GM12878 (cell line): ENCODE results near the gene ZCRB1. TPM values are rescaled to one million over a fixed set of nuclear protein-coding genes. Genes with fewer than 3 reads are reported as not detected.

Experiments
- ATAC-seq: fragments of 200-7000 bp; cut with Tn5 transposase; 3 replicates; pipeline ENCODE4 v1.9.1; 2020; ENCODE audit warnings: mild to moderate bottlenecking, moderate library complexity
- BruUV-seq: library from RNA; stranded (reverse); fragments of 400-500 nt; replicated peaks from 2 replicates; lab custom pipeline; 2021; lab: Mats Ljungman, UMichigan
- CTCF ChIA-PET: fragments of 300-600 bp; sonication (Branson Sonifier 250); formaldehyde crosslinking; extraction: SDS; loops from one replicate; lab custom pipeline; 2021; ENCODE audit warnings: inconsistent platforms; lab: Yijun Ruan, JAX
- POLR2A ChIA-PET: fragments of 350-600 bp; formaldehyde crosslinking; extraction: SDS; loops from one replicate; lab custom pipeline; 2021; ENCODE audit warnings: inconsistent platforms; lab: Charles Lee
- RAD21 ChIA-PET: fragments of 300-600 bp; sonication (Branson Sonifier 250); formaldehyde crosslinking; loops from one replicate; lab custom pipeline; 2023; ENCODE audit warnings: antibody characterized with exemption; ENCODE audit not compliant: unreplicated experiment; lab: Charles Lee
- SMC1A ChIA-PET: fragments of 300-600 bp; sonication (Branson Sonifier 250); formaldehyde crosslinking; loops from one replicate; lab custom pipeline; 2023; ENCODE audit not compliant: unreplicated experiment, uncharacterized antibody; lab: Charles Lee
- DNase-seq: peaks from one replicate; pipeline ENCODE4 v3.0.0-alpha.2; 2011; ENCODE audit warnings: low read depth, low spot score
- FAIRE-seq: peaks from 3 replicates; lab custom pipeline; 2011; peaks lifted over from hg19 to GRCh38; lab: Jason Lieb, UNC
- H2AFZ ChIP-seq: 2 replicates; pipeline ENCODE4 v1.6.0; 2011; ENCODE audit warnings: low read depth, low read length, control low read depth; ENCODE audit not compliant: control insufficient read depth
- H3K27ac ChIP-seq: 2 replicates; pipeline ENCODE4 v1.5.1; 2011; ENCODE audit warnings: control low read depth; ENCODE audit not compliant: control insufficient read depth, insufficient read depth
- H3K27me3 ChIP-seq, 2 experiments: replicated peaks in 1 of 2; 2 replicates each; pipeline versions ENCODE4 v1.6.0 to v1.6.1; 2011; ENCODE audit warnings: low read length in 1 of 2; ENCODE audit not compliant: control insufficient read depth in 2 of 2, insufficient read depth in 2 of 2
- H3K36me3 ChIP-seq, 2 experiments: 2 replicates each; pipeline ENCODE4 v1.5.1; 2011; ENCODE audit warnings: low read length in 1 of 2; ENCODE audit not compliant: control insufficient read depth in 2 of 2, insufficient read depth in 2 of 2
- H3K4me1 ChIP-seq: 2 replicates; pipeline ENCODE4 v1.6.1; 2011; ENCODE audit warnings: mild to moderate bottlenecking, low read length, moderate library complexity, mixed read lengths; ENCODE audit not compliant: control insufficient read depth, insufficient read depth
- H3K4me2 ChIP-seq: 2 replicates; pipeline ENCODE4 v1.6.0; 2011; ENCODE audit warnings: control low read depth; ENCODE audit not compliant: control insufficient read depth, insufficient read depth
- H3K4me3 ChIP-seq: fragments of 200-600 bp; sonication (generic); 2 replicates; pipeline ENCODE4 v1.5.1; 2016
- H3K79me2 ChIP-seq: 2 replicates; pipeline ENCODE4 v1.6.0; 2011; ENCODE audit warnings: low read length; ENCODE audit not compliant: control insufficient read depth, insufficient read depth
- H3K9ac ChIP-seq: 2 replicates; pipeline ENCODE4 v1.8.0; 2011; ENCODE audit warnings: low read length, control low read depth, mixed read lengths; ENCODE audit not compliant: control insufficient read depth, insufficient read depth
- H3K9me3 ChIP-seq: replicated peaks from 3 replicates; pipeline ENCODE4 v1.5.1; 2011; ENCODE audit warnings: mild to moderate bottlenecking, low read length; ENCODE audit not compliant: control insufficient read depth, insufficient read depth
- H4K20me1 ChIP-seq: 2 replicates; pipeline ENCODE4 v1.6.0; 2011; ENCODE audit not compliant: control insufficient read depth, insufficient read depth
- CREB1 ChIP-seq: IDR thresholded peaks from 2 replicates; pipeline ENCODE4 v1.6.1; 2012; ENCODE audit warnings: low read depth, mild to moderate bottlenecking, inconsistent platforms
- EED ChIP-seq: sonication (generic); IDR thresholded peaks from 2 replicates; pipeline ENCODE4 v1.6.1; 2016; ENCODE audit warnings: antibody characterized with exemption, low read depth
- HCFC1 ChIP-seq: fragments of 150-350 bp; IDR thresholded peaks from 2 replicates; pipeline ENCODE4 v1.6.1; 2014; ENCODE audit warnings: low read length
- HDGF ChIP-seq: fragments of 450-650 bp; IDR thresholded peaks from 2 replicates; pipeline ENCODE4 v1.6.1; 2016; ENCODE audit warnings: antibody characterized with exemption
- KAT2A ChIP-seq: conservative IDR thresholded peaks from 2 replicates; pipeline ENCODE4 v1.6.1; 2011; ENCODE audit warnings: low read depth, low read length; ENCODE audit not compliant: control insufficient read depth
- RAD21 ChIP-seq: IDR thresholded peaks from 2 replicates; pipeline ENCODE4 v1.6.1; 2011; ENCODE audit warnings: mild to moderate bottlenecking, low read depth, low read length, moderate library complexity; ENCODE audit not compliant: insufficient read depth
- SUZ12 ChIP-seq: fragments of 200-600 bp; sonication (generic); IDR thresholded peaks from one replicate; pipeline ENCODE4 v1.6.1; 2018; ENCODE audit warnings: antibody characterized with exemption, mild to moderate bottlenecking; ENCODE audit not compliant: unreplicated experiment
- WRNIP1 ChIP-seq: IDR thresholded peaks from 2 replicates; pipeline ENCODE4 v1.6.1; 2011; ENCODE audit warnings: low read depth, low read length, improper control_type of control experiment, borderline replicate concordance
- YBX1 ChIP-seq: fragments of 450-650 bp; IDR thresholded peaks from 2 replicates; pipeline ENCODE4 v1.6.1; 2016; ENCODE audit warnings: antibody characterized with exemption
- YY1 ChIP-seq: IDR thresholded peaks from 2 replicates; pipeline ENCODE4 v1.6.1; 2011; ENCODE audit warnings: low read depth, mild to moderate bottlenecking, low read length
- ZNF24 ChIP-seq: fragments of 450-650 bp; IDR thresholded peaks from 2 replicates; pipeline ENCODE4 v1.6.1; 2017; ENCODE audit warnings: antibody characterized with exemption, mild to moderate bottlenecking
- WGBS: methylation state at CpG from one replicate; pipeline ENCODE4 v1.1.6; 2016; ENCODE audit warnings: low lambda C conversion rate; ENCODE audit not compliant: insufficient replicate concordance, insufficient coverage; ENCODE audit errors: missing lambda C conversion rate; 5-methylcytosine and 5-hydroxymethylcytosine counted together
- in situ Hi-C: fragments of 300-500 bp; cut with MboI; formaldehyde crosslinking; loops from 9 replicates; pipeline ENCODE4 v1.14.3; 2018; ENCODE audit warnings: mixed read lengths
- intact Hi-C: fragments of 100-400 bp; cut with micrococcal nuclease; formaldehyde crosslinking; loops from one replicate; pipeline ENCODE4 v1.14.2; 2022; ENCODE audit not compliant: unreplicated experiment
- polyA plus RNA-seq, 11 experiments: library from polyadenylated mRNA; depleted of rRNA in 4 of 11; unstranded in 6 of 11; stranded (reverse) in 5 of 11; fragments of >200 nt; fragmentation: Nextera tagmentation in 4 of 11; fragmentation: Illumina TruSeq in 1 of 11; extraction: Ambion mirVana in 4 of 11; extraction: Trizol in 1 of 11; gene quantifications; 1 replicate in 1 of 11; 2 replicates in 10 of 11; pipeline versions ENCODE4 v1.2.1 to v1.2.3, GENCODE V29; 2011 to 2016; ENCODE audit warnings: inconsistent platforms in 2 of 11, missing spikeins in 2 of 11, low read depth in 1 of 11
- total RNA-seq, 4 experiments: library from RNA; depleted of rRNA in 3 of 4; stranded (reverse); fragments of >200 nt in 3 of 4; fragmentation: Illumina TruSeq in 1 of 4; extraction: Trizol in 1 of 4; gene quantifications; 2 replicates each; pipeline versions ENCODE4 v1.2.1 to v1.2.3, GENCODE V29; 2013 to 2021
- TF ChIP-seq, protein P1 (sequence below): fragments of 450-650 bp; IDR thresholded peaks from 2 replicates; pipeline ENCODE4 v1.6.1; 2018; ENCODE audit warnings: mild to moderate bottlenecking, low read depth, moderate library complexity; ENCODE audit not compliant: partially characterized antibody
- TF ChIP-seq, protein P2 (sequence below): fragments of 450-650 bp; conservative IDR thresholded peaks from 2 replicates; pipeline ENCODE4 v1.6.1; 2017; ENCODE audit warnings: mild to moderate bottlenecking, moderate library complexity

ZCRB1 gene
- total and polyA plus RNA-seq, 10 of the 15 experiments (the other 5 are each of a cell fraction or from before 2014, with no cell fraction given), result 43.3 to 178 (median 88.6) TPM

DNA sequence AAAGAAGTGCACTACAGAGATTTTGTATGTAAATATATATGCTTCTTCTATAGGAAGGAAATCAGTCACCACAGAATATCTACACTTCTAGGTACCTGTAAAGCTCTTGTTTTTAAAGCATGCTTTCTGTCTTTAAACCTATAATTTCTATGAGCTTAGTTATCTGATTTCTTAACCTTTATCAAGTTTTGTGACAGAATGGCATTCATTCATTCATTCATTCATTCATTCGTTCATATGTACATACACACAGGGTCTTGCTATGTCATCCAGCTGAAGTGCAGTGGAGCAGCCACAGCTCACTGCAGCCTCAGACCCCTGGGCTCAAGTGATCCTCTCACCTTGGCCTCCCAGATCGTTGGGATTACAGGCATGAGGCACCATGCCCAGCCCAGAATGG is 16.1 kb upstream of the ZCRB1 start:
- no peak for FAIRE-seq
- TF ChIP-seq EED, result no peak
- peak; percentile 93 for TF ChIP-seq ZNF24

DNA sequence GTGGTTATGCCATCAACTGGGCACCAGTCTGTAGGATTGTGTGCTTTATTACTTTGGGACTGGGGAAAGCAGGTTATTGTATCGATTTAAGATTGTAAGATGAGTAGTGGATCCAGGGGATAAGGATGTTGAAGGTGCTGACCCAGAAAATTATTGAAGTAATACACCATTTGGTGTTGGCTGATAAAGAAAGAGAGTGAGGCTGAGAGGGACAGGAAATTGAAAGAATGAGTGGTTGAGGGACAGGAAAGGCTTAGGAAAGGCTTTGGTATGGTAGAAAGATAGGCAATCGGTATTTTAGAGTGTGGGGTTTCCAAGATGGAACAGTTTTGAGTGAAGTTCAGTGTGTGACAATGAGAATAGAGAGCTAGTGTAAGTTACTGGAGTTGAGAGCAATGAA is 12.4 kb upstream of the ZCRB1 start:
- Histone ChIP-seq H3K36me3 (peaks cover 2 to 7% of the 10 kb centered on the region in 2 experiments), H3K4me2 (no peak overlapping the region), H3K4me3 (no peak overlapping the region), H3K9ac (no peak overlapping the region), H3K79me2 (peaks cover 39% of the 10 kb centered on the region), H3K9me3 (no peaks in the 10 kb centered on the region), H3K27me3 (no peaks in the 10 kb centered on the region), H2AFZ (no peak overlapping the region), H4K20me1 (no peaks in the 10 kb centered on the region), H3K4me1 (no peaks in the 10 kb centered on the region; the same call in 1 of the 2 replicates), H3K27ac (no peak overlapping the region)
- DNase-seq (no peak), FAIRE-seq (no peak), ATAC-seq (no peak)
- ChIA-PET POLR2A (no interaction called here), RAD21 (no interaction called here), SMC1A (interaction anchor here (1.1 to 2.7 kb wide), 3 partner anchors 10 to 35 kb away, joined by 5 to 9 read pairs (median 6); no protein-coding TSS in a partner anchor), CTCF (interaction anchor here (3.3 kb wide), 1 partner anchor 33 kb away, joined by 20 read pairs; no protein-coding TSS in a partner anchor)
- TSS peak; percentile 23 for BruUV-seq
- intact Hi-C loops (loop anchor here (10.0 kb wide), 1 partner anchor 313 kb away; no protein-coding TSS in a partner anchor), in situ Hi-C loops (no loop called here)
- WGBS, result 100% methylated on average over 2 of the region's 2 CpGs
- TF ChIP-seq SUZ12, result no peak
- no peak for TF ChIP-seq WRNIP1
- TF ChIP-seq HDGF, result no peak
- TF ChIP-seq YBX1, result no peak
- no peak for TF ChIP-seq RAD21
- TF ChIP-seq, protein P1, sequence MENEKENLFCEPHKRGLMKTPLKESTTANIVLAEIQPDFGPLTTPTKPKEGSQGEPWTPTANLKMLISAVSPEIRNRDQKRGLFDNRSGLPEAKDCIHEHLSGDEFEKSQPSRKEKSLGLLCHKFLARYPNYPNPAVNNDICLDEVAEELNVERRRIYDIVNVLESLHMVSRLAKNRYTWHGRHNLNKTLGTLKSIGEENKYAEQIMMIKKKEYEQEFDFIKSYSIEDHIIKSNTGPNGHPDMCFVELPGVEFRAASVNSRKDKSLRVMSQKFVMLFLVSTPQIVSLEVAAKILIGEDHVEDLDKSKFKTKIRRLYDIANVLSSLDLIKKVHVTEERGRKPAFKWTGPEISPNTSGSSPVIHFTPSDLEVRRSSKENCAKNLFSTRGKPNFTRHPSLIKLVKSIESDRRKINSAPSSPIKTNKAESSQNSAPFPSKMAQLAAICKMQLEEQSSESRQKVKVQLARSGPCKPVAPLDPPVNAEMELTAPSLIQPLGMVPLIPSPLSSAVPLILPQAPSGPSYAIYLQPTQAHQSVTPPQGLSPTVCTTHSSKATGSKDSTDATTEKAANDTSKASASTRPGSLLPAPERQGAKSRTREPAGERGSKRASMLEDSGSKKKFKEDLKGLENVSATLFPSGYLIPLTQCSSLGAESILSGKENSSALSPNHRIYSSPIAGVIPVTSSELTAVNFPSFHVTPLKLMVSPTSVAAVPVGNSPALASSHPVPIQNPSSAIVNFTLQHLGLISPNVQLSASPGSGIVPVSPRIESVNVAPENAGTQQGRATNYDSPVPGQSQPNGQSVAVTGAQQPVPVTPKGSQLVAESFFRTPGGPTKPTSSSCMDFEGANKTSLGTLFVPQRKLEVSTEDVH, result no peak
- TF ChIP-seq KAT2A, result no peak
- no peak for TF ChIP-seq HCFC1
- TF ChIP-seq, protein P2, sequence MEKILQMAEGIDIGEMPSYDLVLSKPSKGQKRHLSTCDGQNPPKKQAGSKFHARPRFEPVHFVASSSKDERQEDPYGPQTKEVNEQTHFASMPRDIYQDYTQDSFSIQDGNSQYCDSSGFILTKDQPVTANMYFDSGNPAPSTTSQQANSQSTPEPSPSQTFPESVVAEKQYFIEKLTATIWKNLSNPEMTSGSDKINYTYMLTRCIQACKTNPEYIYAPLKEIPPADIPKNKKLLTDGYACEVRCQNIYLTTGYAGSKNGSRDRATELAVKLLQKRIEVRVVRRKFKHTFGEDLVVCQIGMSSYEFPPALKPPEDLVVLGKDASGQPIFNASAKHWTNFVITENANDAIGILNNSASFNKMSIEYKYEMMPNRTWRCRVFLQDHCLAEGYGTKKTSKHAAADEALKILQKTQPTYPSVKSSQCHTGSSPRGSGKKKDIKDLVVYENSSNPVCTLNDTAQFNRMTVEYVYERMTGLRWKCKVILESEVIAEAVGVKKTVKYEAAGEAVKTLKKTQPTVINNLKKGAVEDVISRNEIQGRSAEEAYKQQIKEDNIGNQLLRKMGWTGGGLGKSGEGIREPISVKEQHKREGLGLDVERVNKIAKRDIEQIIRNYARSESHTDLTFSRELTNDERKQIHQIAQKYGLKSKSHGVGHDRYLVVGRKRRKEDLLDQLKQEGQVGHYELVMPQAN, result no peak
- no peak for TF ChIP-seq CREB1
- TF ChIP-seq YY1, result no peak

More for the DNA sequence above, 16.1 kb upstream of the ZCRB1 start:
- H3K4me3 ChIP-seq, result no peak overlapping the region
- ChIA-PET SMC1A (interaction anchor here (1.0 to 1.5 kb wide), 5 partner anchors 9 to 44 kb away, joined by 3 to 5 read pairs (median 3); no protein-coding TSS in a partner anchor), RAD21 (interaction anchor here (0.5 to 1.4 kb wide), 5 partner anchors 10 to 70 kb away, joined by 3 to 6 read pairs (median 3); no protein-coding TSS in a partner anchor), POLR2A (interaction anchor here (1.5 kb wide), 1 partner anchor 10 kb away, joined by 4 read pairs; no protein-coding TSS in a partner anchor), CTCF (interaction anchor here (0.6 to 2.2 kb wide), 5 partner anchors 9 to 127 kb away, joined by 3 to 22 read pairs (median 3); no protein-coding TSS in a partner anchor)
- DNase-seq (no peak), ATAC-seq (no peak)
- in situ Hi-C loops (no loop called here), intact Hi-C loops (no loop called here)
- BruUV-seq, result no TSS peak
- H3K4me1 ChIP-seq, result no peaks in the 10 kb centered on the region
- peaks cover 38% of the 10 kb centered on the region for H3K79me2 ChIP-seq
- no peaks in the 10 kb centered on the region; the same call in 2 of the 3 replicates for H3K9me3 ChIP-seq
- H4K20me1 ChIP-seq, result no peaks in the 10 kb centered on the region
- H3K27ac ChIP-seq, result no peak overlapping the region
- H3K4me2 ChIP-seq, result no peak overlapping the region
- no peaks in the 10 kb centered on the region for H3K27me3 ChIP-seq
- 50% methylated on average over 2 of the region's 2 CpGs for WGBS
- H3K9ac ChIP-seq, result no peak overlapping the region
- peaks cover 1 to 4% of the 10 kb centered on the region in 2 experiments for H3K36me3 ChIP-seq
- no peak overlapping the region for H2AFZ ChIP-seq
